ENCODE measurements around the gene RPIA. TPM values are rescaled to one million over a fixed set of nuclear protein-coding genes. Genes with fewer than 3 reads are reported as not detected.
A peak's percentile ranks its signal among the peaks of the same experiment; 100 is the strongest.
"Not testable (repeated sequence)": the region's sequence is repeated elsewhere in the genome, so short reads cannot be mapped to it uniquely, and the experiment has no call there.

Gene RPIA
- 10 to 100 TPM; 42.1 to 54.4 TPM for total RNA-seq

GRCh38 chr2:88691339-88692183, at the start of gene RPIA:
Gene RPIA, plus strand, starts transcription at chr2:88691673. Its CDS starts 26 bp downstream, at chr2:88691699.
- H3K27ac Mint-ChIP-seq: peak within 1 kb of the TSS; percentile 91
- CTCF ChIA-PET: interaction anchor here (0.6 to 3.4 kb wide), 16 partner anchors 10 to 245 kb away, joined by 3 to 27 read pairs (median 3); no protein-coding TSS in a partner anchor
- H3K9me3 Mint-ChIP-seq (ENCODE audit: low read depth): no peaks in the 10 kb centered on the region
- no peaks in the 10 kb centered on the region for H3K27me3 Mint-ChIP-seq
- peak within 1 kb of the TSS; percentile 96 for H3K4me3 Mint-ChIP-seq
- ATAC-seq: peak; percentile 93
- peak; percentile 100 for DNase-seq
- peaks cover 13% of the 10 kb centered on the region for H3K36me3 Mint-ChIP-seq
- H3K4me1 Mint-ChIP-seq: peaks cover 38% of the 10 kb centered on the region

- CTCF ChIA-PET: interaction anchor here (1.9 kb wide), 1 partner anchor 17 kb away, joined by 5 read pairs; no protein-coding TSS in a partner anchor
- H3K36me3 Mint-ChIP-seq: peaks cover 32% of the 10 kb centered on the region
- H3K4me1 Mint-ChIP-seq: peaks cover 71% of the 10 kb centered on the region
- no peak overlapping the region for H3K27ac Mint-ChIP-seq
- peaks cover 18% of the 10 kb centered on the region for H3K27me3 Mint-ChIP-seq
- ATAC-seq: no peak
- no peak overlapping the region for H3K4me3 Mint-ChIP-seq
- H3K9me3 Mint-ChIP-seq (ENCODE audit: low read depth): peaks cover 3% of the 10 kb centered on the region
- no peak for DNase-seq
Measured at GRCh38 chr2:88642278-88642677, 49.2 kb upstream of the RPIA start.

- H3K36me3 Mint-ChIP-seq: peaks cover 17% of the 10 kb centered on the region
- not testable (repeated sequence) for DNase-seq; H3K9me3 Mint-ChIP-seq (ENCODE audit: low read depth); ATAC-seq; H3K4me3 Mint-ChIP-seq
- H3K4me1 Mint-ChIP-seq: peaks cover 41% of the 10 kb centered on the region
- peaks cover 18% of the 10 kb centered on the region for H3K27me3 Mint-ChIP-seq
- CTCF ChIA-PET: interaction anchor here (1.2 to 1.9 kb wide), 2 partner anchors 12 to 14 kb away, joined by 3 to 7 read pairs; no protein-coding TSS in a partner anchor
- peak overlapping the region; percentile 8 for H3K27ac Mint-ChIP-seq
Measured at GRCh38 chr2:88645291-88645882, 46.1 kb upstream of the RPIA start.

- Mint-ChIP-seq H3K36me3 (no peaks in the 10 kb centered on the region), H3K27me3 (no peaks in the 10 kb centered on the region)
- peak; percentile 11 for DNase-seq
Measured at GRCh38 chr2:88651646-88652045, 39.8 kb upstream of the RPIA start.

DNA sequence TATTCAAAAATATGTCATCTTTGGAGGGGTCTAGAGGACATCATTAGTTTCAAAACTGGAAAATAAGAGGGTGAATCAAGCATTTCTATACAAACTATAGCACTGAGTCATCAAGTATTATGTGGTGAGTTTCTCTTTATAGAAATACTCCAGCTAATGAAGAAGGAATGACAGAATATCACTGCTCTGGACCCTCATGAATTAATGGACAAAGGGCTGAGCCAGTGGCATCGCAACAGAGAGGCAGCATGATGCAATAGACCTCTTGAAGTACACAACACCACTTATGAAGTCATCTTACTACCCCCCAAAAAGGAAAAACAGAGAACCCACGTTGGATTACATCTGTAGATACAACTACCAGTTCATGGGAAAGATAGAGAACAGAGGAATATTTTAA, 36.8 kb upstream of the RPIA start:
- no peaks in the 10 kb centered on the region for H3K4me1 Mint-ChIP-seq
- CTCF ChIA-PET: interaction anchor here (1.0 kb wide), 2 partner anchors 15 to 21 kb away, joined by 3 read pairs; no protein-coding TSS in a partner anchor
- H3K4me3 Mint-ChIP-seq: no peak overlapping the region
- DNase-seq: no peak
- H3K36me3 Mint-ChIP-seq: no peaks in the 10 kb centered on the region
- no peaks in the 10 kb centered on the region for H3K9me3 Mint-ChIP-seq (ENCODE audit: low read depth)
- H3K27me3 Mint-ChIP-seq: no peaks in the 10 kb centered on the region
- H3K27ac Mint-ChIP-seq: no peak overlapping the region
- no peak for ATAC-seq

More at GRCh38 chr2:88651646-88652045, 39.8 kb upstream of the RPIA start:
- CTCF ChIA-PET: interaction anchor here (0.8 to 1.5 kb wide), 2 partner anchors 20 to 24 kb away, joined by 3 to 4 read pairs; no protein-coding TSS in a partner anchor
- Mint-ChIP-seq H3K4me3 (no peak overlapping the region), H3K9me3 (ENCODE audit: low read depth) (no peaks in the 10 kb centered on the region), H3K4me1 (no peaks in the 10 kb centered on the region), H3K27ac (no peak overlapping the region)
- ATAC-seq: no peak

DNA sequence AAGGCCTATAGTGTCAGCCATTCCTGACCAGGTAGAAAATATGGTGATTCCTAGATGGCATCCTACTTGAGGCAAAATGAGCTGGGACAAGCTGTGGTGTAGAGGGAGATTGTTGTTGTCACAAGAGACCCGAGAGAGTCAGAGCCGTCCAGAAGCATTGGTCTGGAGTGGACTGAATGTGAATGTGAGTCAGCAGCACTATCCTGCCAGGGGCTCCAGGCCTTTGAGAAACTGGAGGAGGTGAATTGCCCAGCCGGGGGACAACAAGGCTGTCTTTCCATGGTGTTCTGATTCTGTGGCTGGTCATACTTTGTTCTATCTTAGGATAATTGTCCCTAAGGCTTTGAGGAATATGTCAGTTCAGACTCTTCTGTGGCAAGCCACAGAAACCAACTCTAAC, 34.8 kb upstream of the RPIA start:
- H3K36me3 Mint-ChIP-seq: no peaks in the 10 kb centered on the region
- no peaks in the 10 kb centered on the region for H3K27me3 Mint-ChIP-seq
- CTCF ChIA-PET: interaction anchor here (1.7 to 1.8 kb wide), 2 partner anchors 11 to 15 kb away, joined by 5 to 7 read pairs; no protein-coding TSS in a partner anchor

GRCh38 chr2:88657131-88657530, 34.3 kb upstream of the RPIA start:
- CTCF ChIA-PET: interaction anchor here (1.7 to 1.8 kb wide), 2 partner anchors 12 to 15 kb away, joined by 5 to 7 read pairs; no protein-coding TSS in a partner anchor
- H3K9me3 Mint-ChIP-seq (ENCODE audit: low read depth): no peaks in the 10 kb centered on the region
- no peak overlapping the region for H3K27ac Mint-ChIP-seq
- H3K27me3 Mint-ChIP-seq: no peaks in the 10 kb centered on the region
- H3K4me1 Mint-ChIP-seq: no peaks in the 10 kb centered on the region
- ATAC-seq (no peak), DNase-seq (no peak)
- H3K36me3 Mint-ChIP-seq: no peaks in the 10 kb centered on the region
- H3K4me3 Mint-ChIP-seq: no peak overlapping the region

More for the DNA sequence above, 34.8 kb upstream of the RPIA start:
- Mint-ChIP-seq H3K4me3 (no peak overlapping the region), H3K9me3 (ENCODE audit: low read depth) (no peaks in the 10 kb centered on the region), H3K27ac (no peak overlapping the region), H3K4me1 (no peaks in the 10 kb centered on the region)
- DNase-seq: no peak
- no peak for ATAC-seq

GRCh38 chr2:88658326-88658725, 33.1 kb upstream of the RPIA start:
- no peak for ATAC-seq
- Mint-ChIP-seq H3K27ac (no peak overlapping the region), H3K36me3 (no peaks in the 10 kb centered on the region), H3K9me3 (ENCODE audit: low read depth) (no peaks in the 10 kb centered on the region), H3K4me3 (no peak overlapping the region), H3K4me1 (no peaks in the 10 kb centered on the region), H3K27me3 (peaks cover 2% of the 10 kb centered on the region)
- DNase-seq: no peak
- CTCF ChIA-PET: interaction anchor here (0.6 to 1.9 kb wide), 5 partner anchors 13 to 72 kb away, joined by 3 to 8 read pairs (median 5); no protein-coding TSS in a partner anchor

DNA sequence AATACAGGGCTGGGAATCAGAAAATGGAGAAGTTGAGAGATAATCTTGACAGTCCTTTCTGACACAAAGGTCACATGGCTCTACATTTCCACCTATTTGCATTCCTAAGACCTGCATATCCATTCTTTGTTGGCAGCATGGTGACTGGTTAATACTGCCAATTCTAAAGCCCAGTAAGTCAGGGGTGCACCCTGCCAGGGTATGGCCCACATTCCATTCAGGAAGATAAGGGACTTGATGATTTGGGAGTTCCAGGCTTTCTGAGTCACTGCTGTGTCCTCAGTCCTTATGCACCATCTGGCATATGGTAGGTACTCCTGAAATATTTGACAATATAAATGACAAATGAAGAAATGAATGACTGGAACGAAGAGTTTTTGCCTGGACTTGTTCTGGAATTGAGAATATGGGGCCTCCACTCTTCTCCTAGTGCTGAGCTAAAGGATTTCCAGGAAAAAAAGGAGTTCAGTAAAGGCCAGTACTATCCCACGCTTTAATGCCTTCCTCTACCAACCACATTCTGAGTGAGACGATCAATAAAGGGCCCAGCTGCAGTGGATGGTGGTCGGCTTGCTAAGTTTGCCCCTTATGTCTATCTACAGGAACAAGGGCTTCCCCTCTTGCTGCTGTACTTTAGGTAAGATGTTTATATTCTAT, 32.5 kb upstream of the RPIA start:
- CTCF ChIA-PET: interaction anchor here (0.6 to 1.9 kb wide), 5 partner anchors 9 to 72 kb away, joined by 3 to 8 read pairs (median 4); no protein-coding TSS in a partner anchor
- peak; percentile 25 for DNase-seq
- Mint-ChIP-seq H3K36me3 (no peaks in the 10 kb centered on the region), H3K27ac (no peak overlapping the region), H3K27me3 (peaks cover 6% of the 10 kb centered on the region), H3K4me3 (no peak overlapping the region), H3K4me1 (no peaks in the 10 kb centered on the region), H3K9me3 (ENCODE audit: low read depth) (no peaks in the 10 kb centered on the region)
- no peak for ATAC-seq

- CTCF ChIA-PET: interaction anchor here (0.6 to 1.9 kb wide), 5 partner anchors 8 to 69 kb away, joined by 3 to 8 read pairs (median 4); no protein-coding TSS in a partner anchor
- DNase-seq: peak; percentile 1
- H3K9me3 Mint-ChIP-seq (ENCODE audit: low read depth): no peaks in the 10 kb centered on the region
- no peak for ATAC-seq
- H3K27me3 Mint-ChIP-seq: peaks cover 7% of the 10 kb centered on the region
- H3K4me3 Mint-ChIP-seq: no peak overlapping the region
- no peaks in the 10 kb centered on the region for H3K4me1 Mint-ChIP-seq
- H3K27ac Mint-ChIP-seq: no peak overlapping the region
- no peaks in the 10 kb centered on the region for H3K36me3 Mint-ChIP-seq
Measured at GRCh38 chr2:88659538-88659915, 31.9 kb upstream of the RPIA start.

DNA sequence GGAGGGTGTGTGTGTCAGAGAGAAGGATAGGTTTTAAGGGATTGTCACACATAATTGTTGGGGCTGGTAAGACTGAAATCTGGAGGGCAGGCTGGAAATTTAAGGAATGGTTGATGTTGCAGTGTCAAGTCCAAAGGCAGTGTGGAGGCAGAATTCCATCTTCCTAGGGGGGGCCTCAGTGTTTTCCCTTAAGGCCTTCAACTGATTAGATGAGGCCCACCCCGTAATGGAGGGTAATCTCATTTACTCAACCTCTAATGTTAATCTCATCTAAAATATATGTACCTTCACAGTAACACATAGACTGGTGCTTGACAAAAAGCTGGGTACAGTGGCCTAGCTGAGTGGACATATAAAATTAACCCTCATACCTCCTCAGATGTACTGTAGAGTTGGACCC, 30.9 kb upstream of the RPIA start:
- CTCF ChIA-PET: interaction anchor here (1.1 to 1.7 kb wide), 2 partner anchors 9 to 70 kb away, joined by 3 to 4 read pairs; no protein-coding TSS in a partner anchor
- Mint-ChIP-seq H3K9me3 (ENCODE audit: low read depth) (no peaks in the 10 kb centered on the region), H3K27me3 (peaks cover 7% of the 10 kb centered on the region), H3K4me1 (no peaks in the 10 kb centered on the region), H3K27ac (no peak overlapping the region), H3K36me3 (no peaks in the 10 kb centered on the region), H3K4me3 (no peak overlapping the region)
- DNase-seq: no peak
- no peak for ATAC-seq

DNA sequence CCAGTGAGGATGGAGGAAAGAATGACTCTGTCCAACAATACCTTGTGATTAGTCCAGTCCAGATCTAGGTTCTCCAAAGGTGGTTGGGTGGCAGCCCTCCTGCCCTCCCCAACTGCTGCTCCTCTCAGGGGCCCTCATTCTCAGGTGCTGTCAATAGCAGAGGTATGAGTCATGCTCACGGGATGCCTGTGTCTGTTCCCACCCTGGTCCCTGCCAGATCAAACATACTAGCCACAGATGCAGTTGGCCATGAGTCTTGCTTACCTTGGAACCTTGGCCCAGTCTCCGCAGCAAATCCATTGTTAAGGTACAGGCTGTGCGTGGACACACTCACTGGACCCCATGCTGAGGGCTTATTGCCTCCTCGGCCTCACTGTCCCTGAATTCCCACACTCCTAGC, 24.9 kb upstream of the RPIA start:
- H3K4me3 Mint-ChIP-seq: no peak overlapping the region
- H3K4me1 Mint-ChIP-seq: peaks cover 6% of the 10 kb centered on the region
- CTCF ChIA-PET: interaction anchor here (1.8 to 4.7 kb wide), 4 partner anchors 18 to 75 kb away, joined by 3 to 66 read pairs (median 9); partner anchors contain the start of genes EIF2AK3 and RPIA
- DNase-seq (no peak), ATAC-seq (peak; percentile 33)
- no peak overlapping the region for H3K27ac Mint-ChIP-seq
- H3K36me3 Mint-ChIP-seq: no peaks in the 10 kb centered on the region
- H3K27me3 Mint-ChIP-seq: peaks cover 7% of the 10 kb centered on the region
- no peaks in the 10 kb centered on the region for H3K9me3 Mint-ChIP-seq (ENCODE audit: low read depth)

GRCh38 chr2:88667219-88667618, 24.3 kb upstream of the RPIA start:
- DNase-seq: no peak
- no peak overlapping the region for H3K4me3 Mint-ChIP-seq
- no peak overlapping the region for H3K27ac Mint-ChIP-seq
- no peaks in the 10 kb centered on the region for H3K9me3 Mint-ChIP-seq (ENCODE audit: low read depth)
- no peak for ATAC-seq
- CTCF ChIA-PET: interaction anchor here (1.0 to 4.7 kb wide), 8 partner anchors 8 to 76 kb away, joined by 3 to 66 read pairs (median 3); partner anchors contain the start of genes EIF2AK3 and RPIA
- H3K4me1 Mint-ChIP-seq: peaks cover 6% of the 10 kb centered on the region
- H3K36me3 Mint-ChIP-seq: no peaks in the 10 kb centered on the region
- H3K27me3 Mint-ChIP-seq: peaks cover 7% of the 10 kb centered on the region
